DOHH2 (cell line): ENCODE measurements around the gene COL2A1.

ENCODE experiments used
- H3F3A ChIP-seq: fragments of 200-600 bp; sonication (generic), shearing (Covaris generic); 2 replicates; pipeline ENCODE4 v1.6.0; 2016; ENCODE audit warnings: antibody characterized with exemption, mild to moderate bottlenecking; ENCODE audit not compliant: control insufficient read depth, insufficient read depth
- H3K27ac ChIP-seq: fragments of 200-600 bp; sonication (generic); 2 replicates; pipeline ENCODE4 v1.5.1; 2014; ENCODE audit warnings: low read depth, mild to moderate bottlenecking, low read length, moderate library complexity
- H3K27me3 ChIP-seq: fragments of 200-600 bp; sonication (generic); 2 replicates; pipeline ENCODE4 v1.6.1; 2014; ENCODE audit warnings: mild to moderate bottlenecking, low read length, mixed read lengths; ENCODE audit not compliant: control insufficient read depth
- H3K36me3 ChIP-seq: fragments of 200-600 bp; sonication (generic); 2 replicates; pipeline ENCODE4 v1.6.1; 2014; ENCODE audit warnings: mild to moderate bottlenecking, low read length, moderate library complexity, mixed read lengths; ENCODE audit not compliant: control insufficient read depth
- H3K4me1 ChIP-seq: fragments of 200-600 bp; sonication (generic); 2 replicates; pipeline ENCODE4 v1.6.1; 2014; ENCODE audit warnings: mild to moderate bottlenecking, low read length, mixed read lengths; ENCODE audit not compliant: control insufficient read depth
- H3K4me2 ChIP-seq: fragments of 200-600 bp; sonication (generic); 2 replicates; pipeline ENCODE4 v1.6.0; 2014; ENCODE audit warnings: mild to moderate bottlenecking, low read length, moderate library complexity
- H3K4me3 ChIP-seq: fragments of 200-600 bp; sonication (generic); 2 replicates; pipeline ENCODE4 v1.5.1; 2014; ENCODE audit warnings: mild to moderate bottlenecking, low read length, mixed read lengths
- H3K79me2 ChIP-seq: fragments of 200-600 bp; sonication (generic); 2 replicates; pipeline ENCODE4 v1.6.1; 2014; ENCODE audit warnings: mild to moderate bottlenecking, low read length, mixed read lengths; ENCODE audit not compliant: control insufficient read depth
- H3K9me2 ChIP-seq: fragments of 200-600 bp; sonication (generic); replicated peaks from 2 replicates; pipeline ENCODE4 v1.6.1; 2014; ENCODE audit warnings: mild to moderate bottlenecking, low read length, mixed read lengths; ENCODE audit not compliant: control insufficient read depth
- H3K9me3 ChIP-seq: fragments of 200-600 bp; sonication (generic); 2 replicates; pipeline ENCODE4 v1.6.1; 2014; ENCODE audit warnings: antibody characterized with exemption, low read length, mixed read lengths; ENCODE audit not compliant: control insufficient read depth, insufficient read depth
- H4K20me1 ChIP-seq: fragments of 200-600 bp; sonication (generic); 2 replicates; pipeline ENCODE4 v1.6.0; 2014; ENCODE audit warnings: low read depth, mild to moderate bottlenecking, antibody characterized with exemption, low read length, moderate library complexity; ENCODE audit not compliant: control insufficient read depth, insufficient read depth
- CTCF ChIP-seq: fragments of 200-600 bp; sonication (generic); IDR thresholded peaks from one replicate; pipeline ENCODE4 v1.5.1; 2014; ENCODE audit warnings: antibody characterized with exemption, mild to moderate bottlenecking, low read depth, low read length; ENCODE audit not compliant: poor library complexity, severe bottlenecking
- EZH2phosphoT487 ChIP-seq: fragments of 200-600 bp; sonication (generic); IDR thresholded peaks from 2 replicates; pipeline ENCODE4 v1.6.1; 2017; ENCODE audit warnings: borderline replicate concordance, mild to moderate bottlenecking, antibody characterized with exemption, low read length, moderate library complexity, mixed read lengths

The COL2A1 gene

GRCh38 chr12:48004053-48004941, at the start of gene COL2A1:
Gene COL2A1, minus strand, starts transcription at chr12:48004476. Its CDS starts 155 bp downstream, at chr12:48004321.
- Histone ChIP-seq H3K36me3 (no peaks in the 10 kb centered on the region), H3K4me2 (no peak within 1 kb of the TSS), H3K9me3 (no peaks in the 10 kb centered on the region), H3K79me2 (no peaks in the 10 kb centered on the region), H3K4me3 (no peak within 1 kb of the TSS), H3F3A (no peaks in the 10 kb centered on the region), H3K27ac (no peak within 1 kb of the TSS), H3K27me3 (peaks cover 69% of the 10 kb centered on the region), H3K9me2 (no peaks in the 10 kb centered on the region), H4K20me1 (no peaks in the 10 kb centered on the region), H3K4me1 (no peaks in the 10 kb centered on the region)
- TF ChIP-seq EZH2phosphoT487 (no peak), CTCF (no peak)

- H3K4me3 ChIP-seq = no peak overlapping the region
- TF ChIP-seq CTCF = no peak
- no peaks in the 10 kb centered on the region for H3K9me2 ChIP-seq
- H4K20me1 ChIP-seq = no peaks in the 10 kb centered on the region
- peaks cover 2% of the 10 kb centered on the region; the same call in 1 of the 2 replicates for H3K9me3 ChIP-seq
- no peaks in the 10 kb centered on the region for H3F3A ChIP-seq
- H3K4me1 ChIP-seq = no peaks in the 10 kb centered on the region
- H3K79me2 ChIP-seq = no peaks in the 10 kb centered on the region
- peaks cover 33% of the 10 kb centered on the region for H3K36me3 ChIP-seq
- H3K27ac ChIP-seq = no peak overlapping the region
- no peak overlapping the region for H3K4me2 ChIP-seq
- no peaks in the 10 kb centered on the region for H3K27me3 ChIP-seq
These were observed 49.6 kb upstream of the COL2A1 start for GRCh38 chr12:48053883-48054282.

- no peak for TF ChIP-seq EZH2phosphoT487
- no peak for TF ChIP-seq CTCF
- Histone ChIP-seq H3K27ac (no peak overlapping the region), H3K27me3 (no peaks in the 10 kb centered on the region), H3F3A (no peaks in the 10 kb centered on the region), H3K4me2 (no peak overlapping the region), H3K9me3 (no peaks in the 10 kb centered on the region), H3K36me3 (peaks cover 34% of the 10 kb centered on the region), H4K20me1 (no peaks in the 10 kb centered on the region), H3K4me3 (no peak overlapping the region), H3K79me2 (no peaks in the 10 kb centered on the region), H3K4me1 (no peaks in the 10 kb centered on the region), H3K9me2 (no peaks in the 10 kb centered on the region)
These were observed 48.8 kb upstream of the COL2A1 start for GRCh38 chr12:48053122-48053521.
